ENCODE results near the gene GDAP1L1. TPM values are rescaled to one million over a fixed set of nuclear protein-coding genes. Genes with fewer than 3 reads are reported as not detected.

The GDAP1L1 gene
- total RNA-seq, 1 donor = not detected

- H3K9me3 ChIP-seq (ENCODE audit: low read depth, low read length) = no peaks in the 10 kb centered on the region
- H3K27me3 ChIP-seq (ENCODE audit: insufficient read depth, low read length) = no peaks in the 10 kb centered on the region
- H3K4me1 ChIP-seq (ENCODE audit: insufficient read depth, low read length) = peaks cover 46% of the 10 kb centered on the region
- peak overlapping the region; percentile 68 for H3K4me3 ChIP-seq (ENCODE audit: low read length)
These were observed 35.7 kb upstream of the GDAP1L1 start for GRCh38 chr20:44211177-44212039.

GRCh38 chr20:44212792-44213191 is 34.3 kb upstream of the GDAP1L1 start:
- peaks cover 55% of the 10 kb centered on the region for H3K4me1 ChIP-seq (ENCODE audit: insufficient read depth, low read length)

GRCh38 chr20:44215125-44215524 is 32.0 kb upstream of the GDAP1L1 start:
- Histone ChIP-seq H3K9me3 (ENCODE audit: low read depth, low read length) (no peaks in the 10 kb centered on the region), H3K27me3 (ENCODE audit: insufficient read depth, low read length) (no peaks in the 10 kb centered on the region), H3K4me1 (ENCODE audit: insufficient read depth, low read length) (peaks cover 53% of the 10 kb centered on the region), H3K4me3 (ENCODE audit: low read length) (no peak overlapping the region)

More at GRCh38 chr20:44212792-44213191, 34.3 kb upstream of the GDAP1L1 start:
- Histone ChIP-seq H3K9me3 (ENCODE audit: low read depth, low read length) (no peaks in the 10 kb centered on the region), H3K27me3 (ENCODE audit: insufficient read depth, low read length) (no peaks in the 10 kb centered on the region), H3K4me3 (ENCODE audit: low read length) (no peak overlapping the region)

- H3K4me1 ChIP-seq (ENCODE audit: insufficient read depth, low read length) = peaks cover 37% of the 10 kb centered on the region
- H3K4me3 ChIP-seq (ENCODE audit: low read length) = peak overlapping the region; percentile 23
- no peaks in the 10 kb centered on the region for H3K27me3 ChIP-seq (ENCODE audit: insufficient read depth, low read length)
- H3K9me3 ChIP-seq (ENCODE audit: low read depth, low read length) = no peaks in the 10 kb centered on the region
These were observed 29.6 kb upstream of the GDAP1L1 start for GRCh38 chr20:44217342-44218092.

- H3K9me3 ChIP-seq (ENCODE audit: low read depth, low read length) = no peaks in the 10 kb centered on the region
- H3K4me3 ChIP-seq (ENCODE audit: low read length) = no peak overlapping the region
- no peaks in the 10 kb centered on the region for H3K27me3 ChIP-seq (ENCODE audit: insufficient read depth, low read length)
- peaks cover 36% of the 10 kb centered on the region for H3K4me1 ChIP-seq (ENCODE audit: insufficient read depth, low read length)
These were observed 28.7 kb upstream of the GDAP1L1 start for GRCh38 chr20:44218446-44218845.

- H3K27me3 ChIP-seq (ENCODE audit: insufficient read depth, low read length) = no peaks in the 10 kb centered on the region
- no peaks in the 10 kb centered on the region for H3K9me3 ChIP-seq (ENCODE audit: low read depth, low read length)
- no peak overlapping the region for H3K4me3 ChIP-seq (ENCODE audit: low read length)
- H3K4me1 ChIP-seq (ENCODE audit: insufficient read depth, low read length) = peaks cover 36% of the 10 kb centered on the region
These were observed 27.9 kb upstream of the GDAP1L1 start for GRCh38 chr20:44219170-44219730.

GRCh38 chr20:44219791-44220190 is 27.3 kb upstream of the GDAP1L1 start:
- Histone ChIP-seq H3K9me3 (ENCODE audit: low read depth, low read length) (no peaks in the 10 kb centered on the region), H3K27me3 (ENCODE audit: insufficient read depth, low read length) (no peaks in the 10 kb centered on the region), H3K4me1 (ENCODE audit: insufficient read depth, low read length) (peaks cover 36% of the 10 kb centered on the region), H3K4me3 (ENCODE audit: low read length) (no peak overlapping the region)

GRCh38 chr20:44221368-44221954 is 25.6 kb upstream of the GDAP1L1 start:
- no peak overlapping the region for H3K4me3 ChIP-seq (ENCODE audit: low read length)
- H3K27me3 ChIP-seq (ENCODE audit: insufficient read depth, low read length) = no peaks in the 10 kb centered on the region
- H3K9me3 ChIP-seq (ENCODE audit: low read depth, low read length) = no peaks in the 10 kb centered on the region
- H3K4me1 ChIP-seq (ENCODE audit: insufficient read depth, low read length) = peaks cover 29% of the 10 kb centered on the region

- no peaks in the 10 kb centered on the region for H3K9me3 ChIP-seq (ENCODE audit: low read depth, low read length)
- H3K4me1 ChIP-seq (ENCODE audit: insufficient read depth, low read length) = peaks cover 28% of the 10 kb centered on the region
- no peak overlapping the region for H3K4me3 ChIP-seq (ENCODE audit: low read length)
- no peaks in the 10 kb centered on the region for H3K27me3 ChIP-seq (ENCODE audit: insufficient read depth, low read length)
These were observed 25.1 kb upstream of the GDAP1L1 start for GRCh38 chr20:44222027-44222426.

- H3K27me3 ChIP-seq (ENCODE audit: insufficient read depth, low read length) = no peaks in the 10 kb centered on the region
- H3K4me3 ChIP-seq (ENCODE audit: low read length) = no peak overlapping the region
- no peaks in the 10 kb centered on the region for H3K9me3 ChIP-seq (ENCODE audit: low read depth, low read length)
- peaks cover 20% of the 10 kb centered on the region for H3K4me1 ChIP-seq (ENCODE audit: insufficient read depth, low read length)
These were observed 24.3 kb upstream of the GDAP1L1 start for GRCh38 chr20:44222633-44223368.

GRCh38 chr20:44223721-44224120 is 23.4 kb upstream of the GDAP1L1 start:
- no peak overlapping the region for H3K4me3 ChIP-seq (ENCODE audit: low read length)
- no peaks in the 10 kb centered on the region for H3K27me3 ChIP-seq (ENCODE audit: insufficient read depth, low read length)
- peaks cover 13% of the 10 kb centered on the region for H3K4me1 ChIP-seq (ENCODE audit: insufficient read depth, low read length)
- no peaks in the 10 kb centered on the region for H3K9me3 ChIP-seq (ENCODE audit: low read depth, low read length)

- no peaks in the 10 kb centered on the region for H3K9me3 ChIP-seq (ENCODE audit: low read depth, low read length)
- peaks cover 4% of the 10 kb centered on the region for H3K4me1 ChIP-seq (ENCODE audit: insufficient read depth, low read length)
These were observed 22.5 kb upstream of the GDAP1L1 start for GRCh38 chr20:44224637-44225036.

GRCh38 chr20:44228465-44229258 is 18.4 kb upstream of the GDAP1L1 start:
- Histone ChIP-seq H3K4me3 (ENCODE audit: low read length) (no peak overlapping the region), H3K9me3 (ENCODE audit: low read depth, low read length) (no peaks in the 10 kb centered on the region), H3K27me3 (ENCODE audit: insufficient read depth, low read length) (no peaks in the 10 kb centered on the region), H3K4me1 (ENCODE audit: insufficient read depth, low read length) (no peaks in the 10 kb centered on the region)

More at GRCh38 chr20:44224637-44225036, 22.5 kb upstream of the GDAP1L1 start:
- Histone ChIP-seq H3K27me3 (ENCODE audit: insufficient read depth, low read length) (no peaks in the 10 kb centered on the region), H3K4me3 (ENCODE audit: low read length) (no peak overlapping the region)

- H3K27me3 ChIP-seq (ENCODE audit: insufficient read depth, low read length) = no peaks in the 10 kb centered on the region
- H3K4me1 ChIP-seq (ENCODE audit: insufficient read depth, low read length) = no peaks in the 10 kb centered on the region
- no peak overlapping the region for H3K4me3 ChIP-seq (ENCODE audit: low read length)
- H3K9me3 ChIP-seq (ENCODE audit: low read depth, low read length) = no peaks in the 10 kb centered on the region
These were observed 15.9 kb upstream of the GDAP1L1 start for GRCh38 chr20:44231193-44231592.

All from mononuclear cell (primary cell).